MCF 10A (cell line): ENCODE measurements around the gene AMZ1. TPM values are rescaled to one million over a fixed set of nuclear protein-coding genes. Genes with fewer than 3 reads are reported as not detected.
"Not testable (repeated sequence)": the region's sequence is repeated elsewhere in the genome, so short reads cannot be mapped to it uniquely, and the experiment has no call there.

Experiments used
- BruUV-seq: library from RNA; stranded (reverse); fragments of 400-500 nt; replicated peaks from 2 replicates; lab custom pipeline; 2021; lab: Mats Ljungman, UMichigan
- CTCF ChIA-PET: fragments of 300-600 bp; sonication (Branson Sonifier 250); formaldehyde crosslinking; extraction: SDS; loops from one replicate; lab custom pipeline; 2021; ENCODE audit warnings: antibody characterized with exemption, inconsistent platforms; lab: Yijun Ruan, JAX
- POLR2A ChIA-PET: fragments of 300-600, 350-650 bp; sonication (Branson Sonifier 250); formaldehyde crosslinking; extraction: SDS; loops from one replicate; lab custom pipeline; 2020; ENCODE audit warnings: antibody characterized with exemption, inconsistent platforms; lab: Yijun Ruan, JAX
- DNase-seq: peaks from one replicate; pipeline ENCODE4 v3.0.0-alpha.2; 2018; ENCODE audit not compliant: unreplicated experiment
- H3K27ac Mint-ChIP-seq: one replicate; pipeline ENCODE4 v1.8.0; 2022; ENCODE audit warnings: mild to moderate bottlenecking, low read depth, mixed read lengths; ENCODE audit not compliant: unreplicated experiment
- H3K27me3 Mint-ChIP-seq: one replicate; pipeline ENCODE4 v1.8.0; 2022; ENCODE audit warnings: mixed read lengths; ENCODE audit not compliant: insufficient read depth, unreplicated experiment
- H3K36me3 Mint-ChIP-seq: one replicate; pipeline ENCODE4 v1.8.0; 2022; ENCODE audit warnings: mild to moderate bottlenecking, moderate library complexity, mixed read lengths; ENCODE audit not compliant: insufficient read depth, unreplicated experiment
- H3K4me1 Mint-ChIP-seq: one replicate; pipeline ENCODE4 v1.8.0; 2022; ENCODE audit warnings: mixed read lengths; ENCODE audit not compliant: insufficient read depth, unreplicated experiment
- H3K4me3 Mint-ChIP-seq: one replicate; pipeline ENCODE4 v1.8.0; 2022; ENCODE audit warnings: mild to moderate bottlenecking, moderate library complexity, mixed read lengths; ENCODE audit not compliant: unreplicated experiment
- H3K9me3 Mint-ChIP-seq: one replicate; pipeline ENCODE4 v1.8.0; 2022; ENCODE audit warnings: mixed read lengths; ENCODE audit not compliant: unreplicated experiment
- intact Hi-C: fragments of 100-400 bp; cut with micrococcal nuclease; formaldehyde crosslinking; loops from 2 replicates; pipeline ENCODE4 v1.14.1; 2022
- total RNA-seq: library from RNA; stranded (reverse); gene quantifications from 2 replicates; pipeline ENCODE4 v1.2.3, GENCODE V29; 2022
- TF ChIP-seq, protein P1 (sequence below): fragments of 200-600 bp; IDR thresholded peaks from one replicate; pipeline ENCODE4 v1.8.0; 2022; ENCODE audit warnings: antibody characterized with exemption, mild to moderate bottlenecking; ENCODE audit not compliant: unreplicated experiment

The AMZ1 gene
- total RNA-seq, 1 experiment from 2014 or later = not detected

DNA sequence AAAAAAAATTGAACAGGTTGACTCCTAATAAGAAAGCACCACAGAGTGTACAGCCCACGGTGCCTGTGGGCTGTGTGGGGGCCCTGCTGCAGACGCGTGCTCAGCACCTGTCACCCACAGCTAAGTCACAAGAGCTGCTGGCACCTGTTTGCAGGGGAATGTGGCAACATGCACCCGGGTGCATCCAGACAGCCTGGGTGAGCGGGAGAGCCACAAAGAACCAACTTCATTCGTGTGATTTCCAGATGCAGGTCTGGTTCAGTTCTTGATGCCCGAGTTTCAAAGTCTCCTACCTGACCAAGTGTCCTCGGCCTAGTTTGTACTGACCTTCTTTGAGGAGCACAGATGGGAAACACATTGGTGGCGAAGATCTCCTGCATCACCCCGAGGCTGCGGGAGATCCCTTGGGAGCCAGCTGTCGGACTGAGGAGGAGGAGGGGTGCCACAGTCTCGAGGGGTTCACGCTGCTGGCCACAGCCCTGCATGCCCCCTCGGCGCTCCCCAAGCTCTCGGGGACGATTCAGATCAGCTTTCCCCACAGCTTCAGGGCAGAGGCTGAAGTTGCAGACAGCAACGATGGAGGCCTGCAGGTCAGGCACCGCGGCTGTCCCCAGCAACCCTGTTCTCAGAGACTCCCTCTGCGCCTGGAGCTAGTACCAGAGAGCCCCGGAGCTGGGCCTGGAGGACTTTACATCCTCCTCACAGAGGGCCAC, 35.3 kb downstream of the AMZ1 start:
- Mint-ChIP-seq H3K4me3 (no peak overlapping the region), H3K27me3 (no peaks in the 10 kb centered on the region), H3K9me3 (no peaks in the 10 kb centered on the region), H3K4me1 (peaks cover 6% of the 10 kb centered on the region), H3K27ac (no peak overlapping the region), H3K36me3 (peaks cover 45% of the 10 kb centered on the region)
- intact Hi-C loops = loop anchor here (10.0 kb wide), 1 partner anchor 152 kb away; no protein-coding TSS in a partner anchor
- no peak for DNase-seq
- TF ChIP-seq, protein P1, sequence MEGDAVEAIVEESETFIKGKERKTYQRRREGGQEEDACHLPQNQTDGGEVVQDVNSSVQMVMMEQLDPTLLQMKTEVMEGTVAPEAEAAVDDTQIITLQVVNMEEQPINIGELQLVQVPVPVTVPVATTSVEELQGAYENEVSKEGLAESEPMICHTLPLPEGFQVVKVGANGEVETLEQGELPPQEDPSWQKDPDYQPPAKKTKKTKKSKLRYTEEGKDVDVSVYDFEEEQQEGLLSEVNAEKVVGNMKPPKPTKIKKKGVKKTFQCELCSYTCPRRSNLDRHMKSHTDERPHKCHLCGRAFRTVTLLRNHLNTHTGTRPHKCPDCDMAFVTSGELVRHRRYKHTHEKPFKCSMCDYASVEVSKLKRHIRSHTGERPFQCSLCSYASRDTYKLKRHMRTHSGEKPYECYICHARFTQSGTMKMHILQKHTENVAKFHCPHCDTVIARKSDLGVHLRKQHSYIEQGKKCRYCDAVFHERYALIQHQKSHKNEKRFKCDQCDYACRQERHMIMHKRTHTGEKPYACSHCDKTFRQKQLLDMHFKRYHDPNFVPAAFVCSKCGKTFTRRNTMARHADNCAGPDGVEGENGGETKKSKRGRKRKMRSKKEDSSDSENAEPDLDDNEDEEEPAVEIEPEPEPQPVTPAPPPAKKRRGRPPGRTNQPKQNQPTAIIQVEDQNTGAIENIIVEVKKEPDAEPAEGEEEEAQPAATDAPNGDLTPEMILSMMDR = no peak
- BruUV-seq = no TSS peak
- CTCF ChIA-PET = interaction anchor here (1.1 kb wide), 1 partner anchor 13 kb away, joined by 3 read pairs; no protein-coding TSS in a partner anchor
- POLR2A ChIA-PET = no interaction called here

DNA sequence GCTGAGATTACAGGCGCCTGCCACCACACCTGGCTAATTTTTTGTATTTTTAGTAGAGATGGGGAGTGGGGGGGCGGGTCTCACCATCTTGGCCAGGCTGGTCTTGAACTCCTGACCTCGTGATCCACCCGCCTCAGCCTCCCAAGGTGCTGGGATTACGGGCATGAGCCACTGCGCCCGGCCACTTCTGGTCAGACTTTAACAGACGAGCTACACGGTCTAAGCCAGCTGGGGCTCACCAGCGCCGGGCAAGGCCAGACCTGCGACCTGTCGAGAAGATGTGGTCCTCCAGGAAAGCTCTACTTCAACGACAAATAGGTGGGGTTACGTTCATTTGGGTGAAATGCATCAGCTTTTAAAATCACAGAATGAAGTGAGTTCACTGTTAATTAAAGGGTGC, 36.0 kb downstream of the AMZ1 start:
- CTCF ChIA-PET = interaction anchor here (1.0 to 1.1 kb wide), 2 partner anchors 14 to 37 kb away, joined by 3 read pairs; no protein-coding TSS in a partner anchor

DNA sequence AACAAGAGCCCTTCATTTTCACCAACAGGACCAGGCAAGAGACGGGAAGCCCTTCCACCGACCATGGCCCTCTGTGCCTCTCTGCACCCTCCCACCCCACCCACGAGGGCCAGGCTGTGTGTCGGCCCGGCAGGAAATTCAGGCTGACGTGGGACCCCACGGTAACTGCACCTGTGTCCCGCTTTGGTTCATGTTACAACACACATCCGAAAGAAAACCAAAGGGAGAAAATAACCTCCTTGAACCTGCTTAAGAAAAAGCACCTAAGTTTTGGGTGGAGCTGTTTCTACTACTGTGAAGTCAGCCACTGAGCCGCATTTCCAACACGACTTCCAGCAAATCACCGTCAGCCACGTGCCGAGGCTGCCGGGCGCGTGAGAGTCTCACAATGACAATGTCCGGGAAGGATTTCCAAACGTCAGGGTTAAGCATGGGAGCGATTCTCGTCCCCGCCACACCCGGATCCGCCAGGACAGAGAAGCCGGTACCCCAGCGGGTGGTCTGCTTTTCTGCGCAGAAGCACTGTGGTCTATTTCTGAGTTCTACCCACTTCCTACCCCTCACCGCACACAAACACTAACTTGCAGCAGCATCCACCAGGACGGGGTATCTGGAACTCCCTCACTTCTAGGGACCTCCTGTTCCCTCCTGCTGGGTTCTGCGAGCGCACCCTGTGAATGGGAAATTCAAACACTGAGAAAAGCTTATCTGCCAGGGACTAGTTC, 36.6 kb downstream of the AMZ1 start:
- no peaks in the 10 kb centered on the region for H3K27me3 Mint-ChIP-seq
- no peaks in the 10 kb centered on the region for H3K9me3 Mint-ChIP-seq
- H3K36me3 Mint-ChIP-seq = peaks cover 47% of the 10 kb centered on the region
- BruUV-seq = no TSS peak
- H3K4me3 Mint-ChIP-seq = no peak overlapping the region
- ChIA-PET POLR2A (no interaction called here), CTCF (interaction anchor here (1.0 to 1.7 kb wide), 2 partner anchors 14 to 36 kb away, joined by 3 to 7 read pairs; no protein-coding TSS in a partner anchor)
- no peak overlapping the region for H3K27ac Mint-ChIP-seq
- TF ChIP-seq, protein P1 = no peak
- DNase-seq = no peak
- intact Hi-C loops = loop anchor here (10.0 kb wide), 1 partner anchor 150 kb away; no protein-coding TSS in a partner anchor
- H3K4me1 Mint-ChIP-seq = peaks cover 6% of the 10 kb centered on the region

More for the DNA sequence above, 36.0 kb downstream of the AMZ1 start:
- POLR2A ChIA-PET, BruUV-seq, H3K27me3 Mint-ChIP-seq, H3K4me3 Mint-ChIP-seq, DNase-seq, H3K9me3 Mint-ChIP-seq, H3K27ac Mint-ChIP-seq, H3K4me1 Mint-ChIP-seq: not testable (repeated sequence)
- H3K36me3 Mint-ChIP-seq = peaks cover 50% of the 10 kb centered on the region
- intact Hi-C loops = loop anchor here (10.0 kb wide), 1 partner anchor 151 kb away; no protein-coding TSS in a partner anchor

DNA sequence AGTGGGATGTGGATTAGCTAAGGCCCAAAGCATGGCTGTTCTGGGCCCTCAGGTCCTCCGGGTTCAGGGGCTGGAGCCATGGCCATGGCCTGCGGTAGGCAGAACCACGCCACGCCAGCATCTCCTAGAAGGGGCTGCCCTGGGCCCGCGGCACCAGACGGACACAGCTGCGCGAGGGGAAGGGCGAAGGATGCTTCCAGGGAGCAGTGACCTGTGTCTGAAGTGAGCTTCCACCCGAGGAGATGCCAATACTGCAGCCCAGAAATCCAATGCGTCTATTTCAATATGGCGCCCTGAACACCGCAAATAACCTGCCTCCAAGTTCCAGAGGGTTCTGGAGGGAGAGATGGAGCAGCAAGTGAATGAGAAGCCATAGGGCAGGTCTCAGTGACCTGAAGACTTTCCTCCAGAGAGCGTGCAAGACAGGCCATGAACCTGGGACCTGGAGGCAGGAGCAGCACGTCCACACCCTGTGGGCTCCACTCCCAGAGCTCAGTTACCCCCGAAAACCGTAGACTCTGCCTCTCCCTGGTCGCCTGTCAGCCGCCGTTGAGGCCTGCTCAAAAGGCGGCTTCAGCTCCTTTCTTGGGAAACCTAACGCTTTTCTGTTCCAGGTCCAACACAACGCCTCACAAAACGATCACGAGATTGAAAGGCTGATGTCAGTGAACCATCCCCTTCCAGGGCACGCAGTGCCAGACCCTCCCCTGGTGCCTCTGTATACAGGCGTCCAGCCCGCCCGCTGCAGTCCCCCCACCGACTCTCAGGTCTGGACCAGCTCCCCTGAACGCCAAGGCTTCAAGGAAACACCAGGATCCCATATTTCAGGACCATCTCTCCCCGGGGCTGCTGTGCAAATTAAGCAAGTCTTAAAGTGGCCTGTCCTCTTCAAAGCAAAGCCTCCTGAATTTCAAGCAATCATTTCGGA, 37.4 kb downstream of the AMZ1 start:
- Mint-ChIP-seq H3K4me1 (peaks cover 6% of the 10 kb centered on the region), H3K9me3 (no peaks in the 10 kb centered on the region), H3K36me3 (peaks cover 51% of the 10 kb centered on the region), H3K4me3 (no peak overlapping the region), H3K27ac (no peak overlapping the region), H3K27me3 (no peaks in the 10 kb centered on the region)
- BruUV-seq = no TSS peak
- TF ChIP-seq, protein P1 = no peak
- DNase-seq = no peak
- ChIA-PET POLR2A (no interaction called here), CTCF (interaction anchor here (0.9 to 1.7 kb wide), 3 partner anchors 15 to 44 kb away, joined by 3 to 7 read pairs (median 4); no protein-coding TSS in a partner anchor)
- intact Hi-C loops = loop anchor here (10.0 kb wide), 1 partner anchor 149 kb away; no protein-coding TSS in a partner anchor
